GM18517 (cell line): Measurements from ENCODE around the gene KCP.
"Not testable (repeated sequence)": the region's sequence is repeated elsewhere in the genome, so short reads cannot be mapped to it uniquely, and the experiment has no call there.

Experiments
- ATAC-seq: cut with Tn5 transposase; IDR thresholded peaks from one replicate; pipeline ENCODE4 v1.9.1; 2021; ENCODE audit warnings: mild to moderate bottlenecking, moderate library complexity; ENCODE audit not compliant: unreplicated experiment

The KCP gene

GRCh38 chr7:128910569-128910945, at the start of gene KCP:
TSS of gene KCP (minus strand) at chr7:128910709. CDS start at chr7:128910676, 33 bp downstream.
- no peak for ATAC-seq

- no peak for ATAC-seq
Observed at GRCh38 chr7:128959296-128959695, 48.8 kb upstream of the KCP start.

- no peak for ATAC-seq
Observed at GRCh38 chr7:128955981-128956380, 45.5 kb upstream of the KCP start.

DNA sequence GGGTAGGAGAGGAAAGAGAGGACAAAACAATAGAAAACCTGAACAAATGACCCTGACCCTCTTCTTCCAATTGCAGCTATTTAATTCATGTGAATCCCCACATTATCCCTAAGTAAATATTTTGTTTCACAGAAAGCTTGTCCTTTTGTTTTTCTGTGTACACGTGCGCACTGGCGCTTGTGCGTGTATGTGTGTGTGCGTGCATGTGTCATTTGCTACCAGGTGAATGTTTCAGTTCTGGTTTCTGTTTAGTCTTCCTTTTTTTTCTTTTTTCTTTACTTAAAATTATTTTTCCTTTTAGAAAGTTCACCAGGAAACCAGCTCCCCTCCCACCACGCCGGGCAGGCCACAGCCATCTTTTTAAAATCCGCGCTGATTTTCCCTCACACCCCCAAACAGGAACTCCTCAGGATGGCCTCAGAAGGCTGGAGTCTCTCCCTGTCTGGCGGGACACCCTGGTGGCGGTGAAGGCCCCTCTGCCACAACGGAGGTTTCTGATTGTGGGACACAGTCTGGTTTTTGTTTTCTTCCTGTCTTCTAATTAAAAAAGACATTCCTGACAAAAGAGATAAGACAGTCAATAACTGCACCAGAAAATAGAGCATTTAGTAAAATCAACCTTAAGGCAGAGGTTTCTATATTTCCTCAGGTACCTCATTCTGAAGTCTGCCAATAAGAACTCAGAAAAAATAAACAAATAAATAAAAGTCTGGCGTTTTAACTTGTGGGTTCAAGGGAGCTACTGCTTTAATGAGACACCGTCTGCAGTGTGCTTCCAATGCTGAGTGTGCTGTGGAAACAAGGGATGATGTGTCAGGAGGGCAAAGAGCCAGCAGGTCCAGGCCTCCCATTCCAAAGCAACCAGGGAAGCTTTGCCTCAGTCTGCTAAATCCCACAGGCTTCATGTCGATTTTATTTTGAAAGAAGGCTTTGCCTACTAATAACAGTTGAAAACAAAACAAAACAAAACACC, 44.6 kb upstream of the KCP start:
- peak; percentile 53 for ATAC-seq

GRCh38 chr7:128954150-128954549, 43.6 kb upstream of the KCP start:
- no peak for ATAC-seq

DNA sequence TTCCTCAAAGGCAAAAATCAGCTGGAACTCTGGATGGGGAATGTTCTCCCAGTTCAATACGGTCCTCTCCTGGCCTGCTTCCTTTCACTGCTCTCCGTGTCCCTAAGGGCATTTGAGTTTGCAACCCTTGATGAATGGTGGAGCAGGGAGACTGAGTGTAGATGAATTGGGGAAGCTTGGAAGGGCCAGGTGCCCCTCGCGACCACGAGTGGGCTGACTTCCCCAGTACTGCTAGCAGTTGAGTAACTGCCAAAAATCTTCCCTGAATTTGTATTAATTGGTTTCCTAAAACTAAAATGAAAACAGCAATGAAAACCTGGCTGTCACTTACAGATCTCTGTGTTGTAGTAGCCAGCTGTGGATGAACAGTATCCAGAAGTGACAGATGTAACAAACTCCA, 40.8 kb upstream of the KCP start:
- ATAC-seq, result no peak

GRCh38 chr7:128948976-128949760, 38.7 kb upstream of the KCP start:
- ATAC-seq, result no peak

DNA sequence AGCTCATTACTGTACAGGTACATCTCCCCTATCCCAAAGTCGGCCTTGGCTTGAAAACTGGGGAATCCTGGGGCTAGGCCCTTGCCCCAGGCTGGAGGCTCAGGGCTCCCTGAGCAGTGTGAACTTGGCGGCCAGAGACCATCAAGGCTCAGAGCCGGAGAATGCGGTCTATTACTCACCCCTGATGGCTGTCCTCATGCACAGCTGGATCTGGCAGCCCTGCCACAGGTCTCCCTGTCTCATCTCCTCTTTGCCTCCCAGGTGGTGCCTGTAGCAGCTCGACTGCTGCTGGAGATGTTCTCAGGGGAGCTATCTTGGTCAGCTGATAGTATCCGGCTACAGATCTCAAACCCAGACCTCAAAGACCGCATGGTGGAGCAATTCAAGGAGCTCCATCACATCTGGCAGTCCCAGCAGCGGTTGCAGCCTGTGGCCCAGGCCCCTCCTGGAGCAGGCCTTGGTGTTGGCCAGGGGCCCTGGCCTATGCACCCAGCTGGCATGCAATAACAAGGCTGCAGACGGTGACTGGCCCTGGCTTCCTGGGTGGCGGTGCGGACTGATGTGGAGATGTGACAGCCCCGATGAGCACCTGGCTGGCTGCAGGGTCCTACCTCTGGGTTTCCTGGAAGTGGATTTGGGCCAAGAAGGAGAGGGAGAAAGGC, 37.9 kb upstream of the KCP start:
- no peak for ATAC-seq

GRCh38 chr7:128947854-128948253, 37.3 kb upstream of the KCP start:
- ATAC-seq, result no peak

DNA sequence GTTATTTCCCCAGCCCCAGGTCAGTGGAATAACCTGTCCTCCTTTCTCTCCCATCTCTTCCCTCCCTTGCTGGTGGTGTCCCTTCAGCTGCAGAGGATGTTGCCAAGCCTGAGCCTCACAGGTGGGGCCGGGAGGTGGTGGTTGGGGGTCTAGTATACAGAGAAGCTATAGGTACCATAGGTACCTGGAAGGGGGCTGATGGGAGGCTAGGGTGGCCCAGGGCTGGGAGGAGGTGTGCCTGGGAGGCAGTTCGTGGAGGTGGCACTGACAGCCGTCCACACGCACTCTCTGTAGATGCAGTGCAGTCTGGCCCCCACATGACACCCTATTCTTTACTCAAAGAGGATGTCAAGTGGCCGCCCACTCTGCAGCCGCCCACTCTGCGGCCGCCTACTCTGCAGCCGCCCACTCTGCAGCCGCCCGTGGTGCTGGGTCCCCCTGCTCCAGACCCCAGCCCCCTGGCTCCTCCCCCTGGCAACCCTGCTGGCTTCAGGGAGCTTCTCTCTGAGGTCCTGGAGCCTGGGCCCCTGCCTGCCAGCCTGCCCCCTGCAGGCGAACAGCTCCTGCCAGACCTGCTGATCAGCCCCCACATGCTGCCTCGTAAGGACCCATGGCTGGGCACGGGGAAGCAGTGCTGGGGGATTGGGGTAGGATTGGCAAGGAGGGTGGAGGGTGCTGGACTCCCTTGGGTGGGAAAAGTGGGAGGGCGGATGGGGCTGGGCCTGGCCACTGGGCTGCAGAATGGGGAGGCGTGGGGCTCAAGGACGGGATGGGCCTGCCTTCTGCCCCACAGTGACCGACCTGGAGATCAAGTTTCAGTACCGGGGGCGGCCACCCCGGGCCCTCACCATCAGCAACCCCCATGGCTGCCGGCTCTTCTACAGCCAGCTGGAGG, 36.7 kb upstream of the KCP start:
- no peak for ATAC-seq

- no peak for ATAC-seq
Observed at GRCh38 chr7:128945668-128946366, 35.3 kb upstream of the KCP start.

- no peak for ATAC-seq
Observed at GRCh38 chr7:128944487-128945236, 34.2 kb upstream of the KCP start.

GRCh38 chr7:128943251-128943650, 32.7 kb upstream of the KCP start:
- not testable (repeated sequence) for ATAC-seq

- no peak for ATAC-seq
Observed at GRCh38 chr7:128941946-128942526, 31.5 kb upstream of the KCP start.

GRCh38 chr7:128941323-128941890, 30.9 kb upstream of the KCP start:
- no peak for ATAC-seq

DNA sequence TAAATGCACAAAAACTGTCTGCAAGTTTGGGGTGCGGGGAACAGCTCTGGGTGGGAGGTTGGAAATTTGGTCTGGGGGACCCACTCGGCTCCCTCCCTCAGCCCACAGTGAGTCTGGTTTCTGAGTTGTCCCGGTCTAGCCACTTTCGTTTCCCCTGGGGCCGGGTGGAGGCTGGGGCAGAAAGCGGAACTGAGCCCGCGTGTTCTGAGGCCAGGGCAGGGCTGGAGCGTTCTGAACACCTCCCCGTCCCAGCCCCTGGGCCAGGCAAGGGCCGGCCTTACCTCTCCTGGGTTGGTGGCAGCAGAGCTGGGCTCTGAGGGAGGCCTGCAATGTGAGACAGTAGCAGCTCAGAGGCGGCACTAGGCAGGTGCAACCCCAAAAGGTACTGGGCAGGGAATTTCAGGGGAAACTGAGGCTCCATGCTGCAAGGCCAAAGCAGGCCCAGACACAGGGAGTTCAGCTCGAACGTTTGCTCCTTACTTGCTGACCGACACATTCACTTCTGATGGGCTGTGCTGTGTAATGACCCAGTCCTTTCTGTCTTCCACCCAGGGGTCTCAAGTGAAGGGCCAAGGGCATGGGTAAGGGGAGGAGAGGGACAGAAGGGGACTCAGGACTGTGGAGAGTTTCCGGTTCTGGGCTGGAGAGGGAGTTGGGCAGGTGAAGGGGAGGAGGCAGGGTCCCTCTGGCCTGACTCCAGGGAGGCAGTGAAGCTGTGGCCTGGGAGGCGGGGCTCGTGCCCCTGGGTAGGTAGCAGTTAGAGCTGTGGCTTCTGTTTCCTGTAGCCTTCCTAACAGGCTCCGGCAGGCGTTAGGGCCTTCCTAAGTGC, 30.2 kb upstream of the KCP start:
- peak; percentile 45 for ATAC-seq

GRCh38 chr7:128939861-128940410, 29.4 kb upstream of the KCP start:
- ATAC-seq, result peak; percentile 22
